ENCODE measurements around the gene LUC7L3. TPM values are rescaled to one million over a fixed set of nuclear protein-coding genes. Genes with fewer than 3 reads are reported as not detected.
A peak's percentile ranks its signal among the peaks of the same experiment; 100 is the strongest.

The LUC7L3 gene
- total RNA-seq, 1 experiment from 2014 or later: 154 TPM

- Histone ChIP-seq H3K4ac (ENCODE audit: low read depth, low read length) (no peak overlapping the region), H2BK20ac (ENCODE audit: low read depth, low read length, poor library complexity, severe bottlenecking) (no peak overlapping the region), H4K91ac (ENCODE audit: insufficient read length, low read depth, low read length) (no peak overlapping the region), H3K56ac (ENCODE audit: insufficient read length, low read depth, low read length) (no peak overlapping the region), H4K20me1 (ENCODE audit: control insufficient read depth, insufficient read depth, insufficient read length) (no peaks in the 10 kb centered on the region), H3K9ac (ENCODE audit: extremely low read depth, insufficient read length, low read length) (no peak overlapping the region), H3K9me3 (ENCODE audit: control insufficient read depth, low read depth, low read length) (no peaks in the 10 kb centered on the region), H3K79me2 (ENCODE audit: insufficient read depth, low read length) (no peaks in the 10 kb centered on the region), H2BK12ac (ENCODE audit: insufficient read length, low read depth, low read length) (no peak overlapping the region), H3K27me3 (ENCODE audit: insufficient read depth, low read length) (no peaks in the 10 kb centered on the region), H4K5ac (ENCODE audit: insufficient read length, low read depth, low read length) (no peak overlapping the region), H3K4me2 (ENCODE audit: insufficient read depth, insufficient read length, low read length) (no peak overlapping the region), H2BK15ac (ENCODE audit: low read depth, low read length) (no peak overlapping the region), H3K23ac (ENCODE audit: insufficient read length, low read depth, low read length) (no peak overlapping the region), H3K27ac (ENCODE audit: insufficient read length, low read depth, low read length) (no peak overlapping the region), H2AK5ac (ENCODE audit: insufficient read length, low read length) (no peak overlapping the region), H3T11ph (ENCODE audit: low read length) (no peak overlapping the region), H4K8ac (replicated peaks; ENCODE audit: insufficient read length, low read depth, low read length) (no peak overlapping the region), H3K23me2 (ENCODE audit: insufficient read length, low read depth, low read length, poor library complexity, severe bottlenecking) (no peaks in the 10 kb centered on the region), H2AFZ (ENCODE audit: low read length) (no peak overlapping the region), H3K4me1 (ENCODE audit: insufficient read depth, low read length) (0 out of 2 replicates have a peak, but pooled peaks cover 4% of the 10 kb centered on the region), H2BK5ac (ENCODE audit: insufficient read length, low read length) (no peak overlapping the region), H3K79me1 (ENCODE audit: insufficient read depth, low read depth, low read length, poor library complexity, severe bottlenecking) (no peaks in the 10 kb centered on the region), H3K18ac (ENCODE audit: insufficient read length, low read depth, low read length) (no peak overlapping the region), H3K14ac (ENCODE audit: insufficient read depth, low read length) (no peak overlapping the region), H2BK120ac (ENCODE audit: low read depth, low read length, poor library complexity, severe bottlenecking) (no peak overlapping the region)
- no peak for TF ChIP-seq CTCF (conservative IDR thresholded peaks at IDR 0.05)
- DNase-seq: no peak
- Mint-ChIP-seq H3K4me3 (no peak overlapping the region), H3K36me3 (ENCODE audit: insufficient read depth in 1 of 3, low read depth in 3 of 3) (no peaks in the 10 kb centered on the region; a peak in 1 of 7 replicates), H3K4me1 (peaks cover 21 to 29% of the 10 kb centered on the region in 2 experiments), H3K27me3 (ENCODE audit: low read depth) (no peaks in the 10 kb centered on the region), H3K27ac (peak overlapping the region in 1 of 3 experiments; percentile 54; a peak in 1 of 7 replicates), H3K9me3 (no peaks in the 10 kb centered on the region; a peak in 1 of 5 replicates)
- WGBS (ENCODE audit: extremely low coverage, insufficient read length, low lambda C conversion rate): no CpG with 5 or more reads among the region's 6 CpGs
These were observed 75.0 kb downstream of the LUC7L3 start for GRCh38 chr17:50794361-50794760.
